GM23338 (cell line): ENCODE results near the gene GREB1L. TPM values are rescaled to one million over a fixed set of nuclear protein-coding genes. Genes with fewer than 3 reads are reported as not detected.

Source experiments
- ATAC-seq: fragments of 200-7000 bp; cut with Tn5 transposase; 3 replicates; pipeline ENCODE4 v1.9.1; 2020
- DNase-seq: peaks from one replicate; pipeline ENCODE4 v3.0.0-alpha.2; 2015; ENCODE audit warnings: low spot score
- H2AFZ ChIP-seq: fragments of 200-600 bp; sonication (generic); 2 replicates; pipeline ENCODE4 v1.8.0; 2016; ENCODE audit warnings: antibody characterized with exemption, mild to moderate bottlenecking, moderate library complexity
- H3F3A ChIP-seq: fragments of 200-600 bp; sonication (generic); replicated peaks from 2 replicates; pipeline ENCODE4 v1.8.0; 2017; ENCODE audit warnings: antibody characterized with exemption, mixed run types, low read depth
- H3K27ac ChIP-seq: fragments of 200-600 bp; sonication (generic); 2 replicates; pipeline ENCODE4 v1.6.1; 2016; ENCODE audit warnings: low read depth
- H3K27me3 ChIP-seq: fragments of 200-600 bp; sonication (generic); 2 replicates; pipeline ENCODE4 v1.8.0; 2016; ENCODE audit warnings: mild to moderate bottlenecking, mixed run types, moderate library complexity; ENCODE audit not compliant: insufficient read depth
- H3K36me3 ChIP-seq: fragments of 200-600 bp; sonication (generic); 2 replicates; pipeline ENCODE4 v1.8.0; 2016; ENCODE audit warnings: mild to moderate bottlenecking; ENCODE audit not compliant: insufficient read depth
- H3K4me1 ChIP-seq: fragments of 200-600 bp; sonication (generic); 2 replicates; pipeline ENCODE4 v1.8.0; 2016; ENCODE audit warnings: mild to moderate bottlenecking, moderate library complexity; ENCODE audit not compliant: insufficient read depth
- H3K4me2 ChIP-seq: fragments of 200-600 bp; sonication (generic); 2 replicates; pipeline ENCODE4 v1.7.1; 2017; ENCODE audit warnings: mixed run types
- H3K4me3 ChIP-seq: fragments of 200-600 bp; sonication (generic); 2 replicates; pipeline ENCODE4 v1.6.1; 2016; ENCODE audit warnings: mixed run types
- H3K79me2 ChIP-seq: fragments of 200-600 bp; sonication (generic); replicated peaks from 2 replicates; pipeline ENCODE4 v1.8.0; 2017; ENCODE audit warnings: mild to moderate bottlenecking; ENCODE audit not compliant: insufficient read depth
- H3K9me2 ChIP-seq: fragments of 200-600 bp; sonication (generic); 2 replicates; pipeline ENCODE4 v1.8.0; 2017; ENCODE audit not compliant: insufficient read depth
- H4K20me1 ChIP-seq: fragments of 200-600 bp; sonication (generic); replicated peaks from 2 replicates; pipeline ENCODE4 v1.8.0; 2017; ENCODE audit warnings: mild to moderate bottlenecking; ENCODE audit not compliant: insufficient read depth
- H3K27ac Mint-ChIP-seq: 2 replicates; pipeline ENCODE4 v1.8.0; 2020; ENCODE audit warnings: inconsistent platforms, mild to moderate bottlenecking, moderate library complexity, mixed read lengths
- H3K27me3 Mint-ChIP-seq: 3 replicates; pipeline ENCODE4 v1.8.0; 2022; ENCODE audit warnings: low read depth, mild to moderate bottlenecking, moderate library complexity, mixed read lengths, inconsistent platforms; ENCODE audit not compliant: insufficient read depth, poor library complexity
- H3K36me3 Mint-ChIP-seq: 3 replicates; pipeline ENCODE4 v1.8.0; 2021; ENCODE audit warnings: low read depth, mild to moderate bottlenecking, inconsistent platforms, moderate library complexity, mixed read lengths
- H3K4me1 Mint-ChIP-seq: 3 replicates; pipeline ENCODE4 v1.8.0; 2020; ENCODE audit warnings: mild to moderate bottlenecking, inconsistent platforms, mixed read lengths
- H3K4me3 Mint-ChIP-seq: 3 replicates; pipeline ENCODE4 v1.8.0; 2021; ENCODE audit warnings: moderate library complexity, mild to moderate bottlenecking, inconsistent platforms, mixed read lengths
- H3K9me3 Mint-ChIP-seq: 3 replicates; pipeline ENCODE4 v1.8.0; 2020; ENCODE audit warnings: moderate library complexity, mild to moderate bottlenecking, inconsistent platforms, mixed read lengths
- CREB1 ChIP-seq: fragments of 250-450 bp; sonication (Bioruptor Pico); IDR thresholded peaks from 2 replicates; pipeline ENCODE4 v1.5.0; 2020; ENCODE audit warnings: low read depth, mild to moderate bottlenecking, moderate library complexity
- EZH2 ChIP-seq: fragments of 200-600 bp; sonication (generic); IDR thresholded peaks from one replicate; pipeline ENCODE4 v1.8.0; 2017; ENCODE audit warnings: antibody characterized with exemption, mild to moderate bottlenecking, low read depth; ENCODE audit not compliant: unreplicated experiment
- NANOG ChIP-seq: IDR thresholded peaks from 2 replicates; pipeline ENCODE4 v1.6.1; 2016; ENCODE audit warnings: antibody characterized with exemption, borderline replicate concordance
- ZNF114 ChIP-seq: fragments of 250-450 bp; sonication (Bioruptor Pico); IDR thresholded peaks from 2 replicates; pipeline ENCODE4 v1.5.0; 2020; ENCODE audit warnings: mild to moderate bottlenecking, moderate library complexity
- polyA plus RNA-seq: library from polyadenylated mRNA; unstranded; fragments of >200 nt; fragmentation: Nextera tagmentation; extraction: Ambion mirVana; gene quantifications from 2 replicates; pipeline ENCODE4 v1.2.1, GENCODE V29; 2016
- total RNA-seq: library from RNA; depleted of rRNA; stranded (reverse); fragments of >200 nt; shearing (Covaris generic); gene quantifications from 2 replicates; pipeline ENCODE4 v1.2.3, GENCODE V29; 2014
- TF ChIP-seq, protein P1 (sequence below): fragments of 250-450 bp; sonication (Bioruptor Pico); IDR thresholded peaks from 2 replicates; pipeline ENCODE4 v1.5.0; 2020; ENCODE audit warnings: mild to moderate bottlenecking, moderate library complexity

GREB1L gene
- total and polyA plus RNA-seq, 2 experiments from 2014 or later, result 0.03 to 0.29 TPM

DNA sequence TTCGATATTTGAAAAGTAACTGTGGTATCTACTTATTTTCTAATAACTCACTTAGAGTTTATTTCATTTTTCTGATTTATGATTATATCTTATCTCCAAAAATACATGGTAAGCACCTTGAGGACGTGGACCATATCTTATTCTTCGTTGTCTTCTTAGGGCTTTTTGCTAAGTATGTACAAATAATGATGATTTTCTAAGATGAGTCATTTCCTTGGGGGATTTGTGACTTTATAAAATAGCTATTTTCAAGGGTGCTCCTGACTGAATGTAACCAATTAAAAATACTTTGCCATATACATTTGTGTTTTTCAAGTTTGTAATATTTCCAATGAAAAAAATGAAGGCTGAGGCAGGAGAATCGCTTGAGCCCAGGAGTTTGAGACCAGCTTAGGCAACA lies 56.3 kb downstream of the GREB1L start (continued):
- TF ChIP-seq, protein P1, sequence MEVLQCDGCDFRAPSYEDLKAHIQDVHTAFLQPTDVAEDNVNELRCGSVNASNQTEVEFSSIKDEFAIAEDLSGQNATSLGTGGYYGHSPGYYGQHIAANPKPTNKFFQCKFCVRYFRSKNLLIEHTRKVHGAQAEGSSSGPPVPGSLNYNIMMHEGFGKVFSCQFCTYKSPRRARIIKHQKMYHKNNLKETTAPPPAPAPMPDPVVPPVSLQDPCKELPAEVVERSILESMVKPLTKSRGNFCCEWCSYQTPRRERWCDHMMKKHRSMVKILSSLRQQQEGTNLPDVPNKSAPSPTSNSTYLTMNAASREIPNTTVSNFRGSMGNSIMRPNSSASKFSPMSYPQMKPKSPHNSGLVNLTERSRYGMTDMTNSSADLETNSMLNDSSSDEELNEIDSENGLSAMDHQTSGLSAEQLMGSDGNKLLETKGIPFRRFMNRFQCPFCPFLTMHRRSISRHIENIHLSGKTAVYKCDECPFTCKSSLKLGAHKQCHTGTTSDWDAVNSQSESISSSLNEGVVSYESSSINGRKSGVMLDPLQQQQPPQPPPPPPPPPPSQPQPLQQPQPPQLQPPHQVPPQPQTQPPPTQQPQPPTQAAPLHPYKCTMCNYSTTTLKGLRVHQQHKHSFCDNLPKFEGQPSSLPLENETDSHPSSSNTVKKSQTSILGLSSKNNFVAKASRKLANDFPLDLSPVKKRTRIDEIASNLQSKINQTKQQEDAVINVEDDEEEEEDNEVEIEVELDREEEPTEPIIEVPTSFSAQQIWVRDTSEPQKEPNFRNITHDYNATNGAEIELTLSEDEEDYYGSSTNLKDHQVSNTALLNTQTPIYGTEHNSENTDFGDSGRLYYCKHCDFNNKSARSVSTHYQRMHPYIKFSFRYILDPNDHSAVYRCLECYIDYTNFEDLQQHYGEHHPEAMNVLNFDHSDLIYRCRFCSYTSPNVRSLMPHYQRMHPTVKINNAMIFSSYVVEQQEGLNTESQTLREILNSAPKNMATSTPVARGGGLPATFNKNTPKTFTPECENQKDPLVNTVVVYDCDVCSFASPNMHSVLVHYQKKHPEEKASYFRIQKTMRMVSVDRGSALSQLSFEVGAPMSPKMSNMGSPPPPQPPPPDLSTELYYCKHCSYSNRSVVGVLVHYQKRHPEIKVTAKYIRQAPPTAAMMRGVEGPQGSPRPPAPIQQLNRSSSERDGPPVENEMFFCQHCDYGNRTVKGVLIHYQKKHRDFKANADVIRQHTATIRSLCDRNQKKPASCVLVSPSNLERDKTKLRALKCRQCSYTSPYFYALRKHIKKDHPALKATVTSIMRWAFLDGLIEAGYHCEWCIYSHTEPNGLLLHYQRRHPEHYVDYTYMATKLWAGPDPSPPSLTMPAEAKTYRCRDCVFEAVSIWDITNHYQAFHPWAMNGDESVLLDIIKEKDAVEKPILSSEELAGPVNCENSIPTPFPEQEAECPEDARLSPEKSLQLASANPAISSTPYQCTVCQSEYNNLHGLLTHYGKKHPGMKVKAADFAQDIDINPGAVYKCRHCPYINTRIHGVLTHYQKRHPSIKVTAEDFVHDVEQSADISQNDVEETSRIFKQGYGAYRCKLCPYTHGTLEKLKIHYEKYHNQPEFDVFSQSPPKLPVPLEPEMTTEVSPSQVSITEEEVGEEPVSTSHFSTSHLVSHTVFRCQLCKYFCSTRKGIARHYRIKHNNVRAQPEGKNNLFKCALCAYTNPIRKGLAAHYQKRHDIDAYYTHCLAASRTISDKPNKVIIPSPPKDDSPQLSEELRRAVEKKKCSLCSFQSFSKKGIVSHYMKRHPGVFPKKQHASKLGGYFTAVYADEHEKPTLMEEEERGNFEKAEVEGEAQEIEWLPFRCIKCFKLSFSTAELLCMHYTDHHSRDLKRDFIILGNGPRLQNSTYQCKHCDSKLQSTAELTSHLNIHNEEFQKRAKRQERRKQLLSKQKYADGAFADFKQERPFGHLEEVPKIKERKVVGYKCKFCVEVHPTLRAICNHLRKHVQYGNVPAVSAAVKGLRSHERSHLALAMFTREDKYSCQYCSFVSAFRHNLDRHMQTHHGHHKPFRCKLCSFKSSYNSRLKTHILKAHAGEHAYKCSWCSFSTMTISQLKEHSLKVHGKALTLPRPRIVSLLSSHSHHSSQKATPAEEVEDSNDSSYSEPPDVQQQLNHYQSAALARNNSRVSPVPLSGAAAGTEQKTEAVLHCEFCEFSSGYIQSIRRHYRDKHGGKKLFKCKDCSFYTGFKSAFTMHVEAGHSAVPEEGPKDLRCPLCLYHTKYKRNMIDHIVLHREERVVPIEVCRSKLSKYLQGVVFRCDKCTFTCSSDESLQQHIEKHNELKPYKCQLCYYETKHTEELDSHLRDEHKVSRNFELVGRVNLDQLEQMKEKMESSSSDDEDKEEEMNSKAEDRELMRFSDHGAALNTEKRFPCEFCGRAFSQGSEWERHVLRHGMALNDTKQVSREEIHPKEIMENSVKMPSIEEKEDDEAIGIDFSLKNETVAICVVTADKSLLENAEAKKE, result no peak
- TF ChIP-seq EZH2 (no peak), CREB1 (CRISPR knock-in tag) (no peak), ZNF114 (no peak), NANOG (no peak)

DNA sequence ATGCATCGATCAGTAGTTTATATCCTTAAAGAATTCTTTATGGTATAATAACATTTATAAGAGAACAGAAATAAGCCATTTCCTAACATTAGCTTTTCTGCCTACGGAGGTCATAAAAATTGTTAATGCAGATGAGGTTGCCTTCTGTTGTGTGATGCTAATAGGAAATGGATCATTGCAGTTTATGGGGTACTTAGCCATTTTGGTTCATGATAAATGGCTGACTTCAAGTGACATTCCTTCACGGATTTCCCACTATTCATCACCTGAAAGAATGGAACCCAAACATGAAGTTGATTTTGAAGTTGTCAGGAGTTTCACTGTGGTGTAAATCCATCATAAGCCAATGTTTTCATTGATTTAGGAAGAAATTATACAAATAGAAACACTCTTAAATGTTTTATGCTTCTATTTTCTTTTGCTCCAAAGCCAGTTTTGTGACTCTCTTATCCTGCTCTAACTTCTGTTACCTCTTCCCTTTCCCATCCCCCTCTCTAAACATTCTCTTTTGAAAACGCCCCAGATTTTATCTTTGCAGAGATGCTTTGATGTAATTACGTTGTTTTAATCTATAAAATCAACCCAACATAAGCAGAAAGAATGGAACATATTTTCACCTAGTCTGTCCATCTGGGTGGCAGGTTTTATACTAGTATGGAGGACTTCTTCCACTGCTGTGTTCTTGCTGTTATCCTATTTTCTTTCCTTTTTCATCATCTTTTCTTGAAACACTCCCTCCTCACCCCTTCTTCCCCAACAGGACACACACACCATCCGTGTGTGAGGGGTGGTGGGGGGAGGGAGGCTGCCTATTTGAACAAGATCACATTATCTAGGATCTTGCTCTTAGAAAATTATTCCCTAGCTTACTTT lies 58.2 kb downstream of the GREB1L start:
- no peak for DNase-seq
- Mint-ChIP-seq H3K27me3 (no peaks in the 10 kb centered on the region), H3K9me3 (no peaks in the 10 kb centered on the region), H3K36me3 (no peaks in the 10 kb centered on the region), H3K4me1 (peaks cover 20% of the 10 kb centered on the region), H3K4me3 (no peak overlapping the region), H3K27ac (no peak overlapping the region)
- H3K4me2 ChIP-seq, result no peak overlapping the region
- H4K20me1 ChIP-seq, result no peaks in the 10 kb centered on the region
- no peak for TF ChIP-seq CREB1 (CRISPR knock-in tag)
- H3K27me3 ChIP-seq, result no peaks in the 10 kb centered on the region
- peaks cover 20% of the 10 kb centered on the region for H3K4me1 ChIP-seq
- no peak overlapping the region for H3K27ac ChIP-seq
- no peaks in the 10 kb centered on the region for H3K79me2 ChIP-seq
- ATAC-seq, result no peak
- no peaks in the 10 kb centered on the region for H3K9me2 ChIP-seq
- H3F3A ChIP-seq, result no peaks in the 10 kb centered on the region
- no peaks in the 10 kb centered on the region for H3K36me3 ChIP-seq
- no peak overlapping the region for H3K4me3 ChIP-seq
- 0 out of 2 replicates have a peak overlapping the region, but pooled peaks have one; percentile 11 for H2AFZ ChIP-seq
